ENCODE measurements around the gene ARHGAP4.

ARHGAP4 gene

DNA sequence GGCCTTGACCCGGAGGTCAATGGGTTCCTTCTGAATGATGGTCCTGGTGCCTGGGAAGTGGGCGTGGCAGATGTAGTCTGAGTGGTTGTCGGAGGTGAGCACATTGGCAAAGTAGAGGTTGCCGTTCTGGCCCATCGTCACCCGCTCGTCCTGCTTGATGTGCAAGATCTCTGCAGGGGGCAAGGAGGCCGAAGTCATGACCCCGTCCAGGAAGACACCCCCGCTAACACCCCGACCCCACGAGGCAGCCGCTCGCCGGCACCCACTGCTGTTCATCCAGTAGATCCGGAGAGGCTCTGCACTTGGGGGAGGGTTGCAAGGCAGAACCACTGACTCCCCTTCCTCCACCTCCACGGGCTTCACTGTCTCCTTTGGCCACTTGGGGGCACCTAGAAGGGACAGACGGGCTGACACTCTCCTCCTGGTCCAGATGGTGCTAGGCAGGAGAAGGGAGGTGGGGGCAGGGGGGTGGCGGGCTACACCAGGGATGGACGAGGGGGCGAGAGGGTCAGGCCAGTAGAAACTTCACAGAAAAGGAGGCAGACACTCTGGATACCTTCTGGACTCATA lies 55.2 kb downstream of the ARHGAP4 start:
- Mint-ChIP-seq H3K27ac (no peak overlapping the region), H3K36me3 (ENCODE audit: low read depth) (no peaks in the 10 kb centered on the region), H3K4me1 (ENCODE audit: low read depth) (no peaks in the 10 kb centered on the region), H3K9me3 (no peaks in the 10 kb centered on the region), H3K27me3 (no peaks in the 10 kb centered on the region), H3K4me3 (no peak overlapping the region)

DNA sequence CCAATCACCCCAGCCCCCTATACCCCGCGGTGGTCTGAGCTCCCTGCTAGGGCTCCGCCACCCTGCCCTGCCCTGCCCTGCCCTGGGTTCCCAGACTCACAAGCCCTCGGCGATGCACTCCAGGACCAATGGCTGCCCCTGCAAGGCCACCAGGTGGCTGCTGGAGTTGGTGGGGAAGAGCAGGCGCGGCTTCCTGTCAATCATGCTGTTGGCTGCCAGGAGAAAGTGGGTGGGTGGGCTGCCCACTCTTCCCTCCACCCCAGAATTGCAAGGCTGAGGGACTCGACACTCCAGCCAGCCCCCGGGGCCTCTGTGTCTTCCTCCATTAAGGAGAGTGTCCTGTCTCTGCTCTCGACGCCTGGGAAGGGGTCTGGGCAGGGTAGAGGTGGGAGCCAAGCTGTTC lies 55.8 kb downstream of the ARHGAP4 start:
- no peak overlapping the region for H3K27ac Mint-ChIP-seq
- no peaks in the 10 kb centered on the region for H3K36me3 Mint-ChIP-seq (ENCODE audit: low read depth)
- no peaks in the 10 kb centered on the region for H3K4me1 Mint-ChIP-seq (ENCODE audit: low read depth)
- H3K4me3 Mint-ChIP-seq, result no peak overlapping the region
- no peaks in the 10 kb centered on the region for H3K9me3 Mint-ChIP-seq
- H3K27me3 Mint-ChIP-seq, result no peaks in the 10 kb centered on the region

DNA sequence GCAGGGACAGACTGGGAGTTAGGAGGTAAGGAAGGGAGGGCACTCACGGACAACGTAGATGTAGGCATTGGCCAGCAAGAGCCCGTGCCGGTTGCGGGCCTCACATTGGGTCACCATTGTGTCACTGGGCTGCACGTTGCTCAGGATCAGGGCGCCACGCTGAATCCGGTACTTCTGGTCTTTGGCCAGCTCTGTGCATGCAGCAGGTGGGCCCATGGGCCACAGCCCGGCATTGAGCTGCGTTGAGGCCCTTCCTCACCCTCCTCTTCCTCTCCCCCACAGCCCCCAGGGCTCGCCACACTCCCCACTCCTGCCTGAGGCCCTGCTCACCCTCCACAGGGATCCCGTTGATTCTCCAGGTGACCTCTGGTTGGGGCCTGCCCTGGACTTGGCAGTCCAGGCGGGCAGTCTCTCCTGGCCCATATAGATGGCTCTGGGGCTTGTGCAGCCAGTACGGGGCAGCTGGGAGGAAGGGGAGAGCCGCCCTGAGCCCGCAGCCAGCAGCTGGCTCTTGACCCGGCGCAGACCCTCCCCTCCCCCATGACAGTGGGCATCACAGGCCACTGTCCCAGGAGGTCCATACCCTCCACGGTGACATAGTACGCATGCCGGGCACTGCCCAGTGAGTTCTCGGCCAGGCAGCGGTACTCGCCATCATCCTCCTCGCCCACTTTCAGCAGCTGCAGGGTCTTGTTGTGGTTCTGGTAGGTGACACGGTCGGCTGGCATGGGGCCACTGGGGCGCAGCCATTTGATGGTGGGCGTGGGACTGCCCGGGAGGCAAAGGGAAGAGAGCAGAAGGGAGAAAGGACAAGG lies 56.4 kb downstream of the ARHGAP4 start:
- Mint-ChIP-seq H3K9me3 (no peaks in the 10 kb centered on the region), H3K27me3 (no peaks in the 10 kb centered on the region), H3K4me3 (no peak overlapping the region), H3K36me3 (ENCODE audit: low read depth) (no peaks in the 10 kb centered on the region), H3K27ac (no peak overlapping the region), H3K4me1 (ENCODE audit: low read depth) (no peaks in the 10 kb centered on the region)

DNA sequence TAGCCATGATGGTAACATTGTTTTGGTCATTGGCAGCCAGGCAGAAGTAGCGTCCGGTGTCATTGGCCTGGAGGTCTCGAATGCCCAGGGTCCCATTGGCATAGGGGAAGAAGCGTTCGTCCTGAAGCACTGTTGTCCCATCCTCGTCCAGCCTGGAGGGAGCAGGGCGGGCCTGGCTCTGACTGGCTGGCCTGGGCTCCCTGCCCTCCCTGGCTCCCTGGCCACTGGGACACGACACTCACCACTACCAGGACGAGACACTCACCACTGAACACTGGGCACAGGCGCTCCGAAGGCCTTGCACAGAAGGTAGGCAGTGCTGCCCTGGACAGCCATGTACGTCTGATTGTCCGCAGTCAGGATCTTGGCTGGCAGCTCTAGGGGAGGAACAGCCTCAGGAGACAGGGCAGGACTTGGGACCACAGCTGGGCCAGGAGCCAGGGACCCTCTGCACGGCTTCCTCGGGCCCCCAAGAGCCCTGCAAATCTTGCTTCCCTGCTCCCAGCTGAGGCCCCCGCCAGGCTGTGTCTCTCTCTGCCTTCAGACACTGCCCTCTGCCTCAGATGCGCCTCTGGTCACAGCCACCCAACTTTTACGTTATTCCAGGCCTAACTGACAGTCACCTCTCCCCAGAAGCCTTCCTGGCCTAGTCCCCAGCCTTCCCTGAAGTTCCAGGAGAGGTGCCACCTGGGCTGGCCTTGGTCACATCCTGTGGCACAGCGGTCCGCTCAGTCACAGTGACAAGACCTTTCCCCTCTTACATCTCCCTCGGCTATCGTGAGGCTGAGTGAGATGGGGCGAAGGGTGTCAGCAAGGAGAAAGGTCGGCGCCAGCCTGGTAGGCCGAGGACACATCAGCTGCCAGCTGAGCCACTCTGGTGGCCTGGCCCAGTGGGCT lies 57.2 kb downstream of the ARHGAP4 start:
- no peaks in the 10 kb centered on the region for H3K4me1 Mint-ChIP-seq (ENCODE audit: low read depth)

DNA sequence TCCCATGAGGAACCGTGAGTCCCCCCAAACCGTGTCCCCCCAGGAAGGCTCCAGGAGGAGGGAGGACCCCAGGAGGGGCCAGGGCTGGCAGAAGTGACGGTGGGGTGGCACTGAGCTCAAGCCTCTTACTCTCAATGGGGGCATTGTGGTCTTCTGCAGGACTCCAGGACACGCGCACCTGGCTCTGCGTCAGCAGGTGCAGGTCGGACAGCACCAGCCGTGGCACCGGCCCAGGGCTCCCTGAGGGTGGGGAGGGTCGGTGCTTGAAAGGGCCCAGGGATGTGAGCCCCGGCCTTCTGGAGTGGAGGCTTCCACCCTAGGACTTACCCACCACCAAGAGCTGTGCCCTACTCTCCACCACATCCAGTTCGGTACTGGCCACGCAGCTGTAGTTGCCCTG lies 58.4 kb downstream of the ARHGAP4 start:
- H3K27me3 Mint-ChIP-seq, result no peaks in the 10 kb centered on the region
- H3K36me3 Mint-ChIP-seq (ENCODE audit: low read depth), result no peaks in the 10 kb centered on the region
- H3K4me3 Mint-ChIP-seq, result no peak overlapping the region
- no peak overlapping the region for H3K27ac Mint-ChIP-seq
- no peaks in the 10 kb centered on the region for H3K9me3 Mint-ChIP-seq
- H3K4me1 Mint-ChIP-seq (ENCODE audit: low read depth), result no peaks in the 10 kb centered on the region

More for the DNA sequence above, 57.2 kb downstream of the ARHGAP4 start:
- H3K27me3 Mint-ChIP-seq, result no peaks in the 10 kb centered on the region
- H3K4me3 Mint-ChIP-seq, result no peak overlapping the region
- no peaks in the 10 kb centered on the region for H3K9me3 Mint-ChIP-seq
- H3K36me3 Mint-ChIP-seq (ENCODE audit: low read depth), result no peaks in the 10 kb centered on the region
- no peak overlapping the region for H3K27ac Mint-ChIP-seq

DNA sequence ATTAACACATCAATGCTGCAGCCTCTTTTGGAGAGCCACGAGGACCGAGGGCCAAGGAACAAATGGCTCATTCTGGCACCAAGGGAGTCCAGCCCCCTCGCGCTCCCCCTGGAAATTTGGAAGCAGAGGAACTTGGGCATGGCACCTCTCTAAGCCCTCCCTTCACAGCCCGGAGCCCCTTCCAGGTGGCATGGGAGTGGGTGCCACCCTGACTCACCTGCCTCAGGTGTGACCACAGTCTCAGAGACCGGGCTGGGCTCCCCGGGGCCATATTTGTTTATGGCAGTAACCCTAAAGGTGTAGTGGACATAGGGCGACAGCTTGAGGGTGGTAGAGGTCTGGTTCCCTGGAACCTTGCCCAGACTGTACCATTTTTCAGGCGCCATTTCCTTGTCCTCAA lies 58.9 kb downstream of the ARHGAP4 start:
- H3K36me3 Mint-ChIP-seq (ENCODE audit: low read depth), result no peaks in the 10 kb centered on the region

DNA sequence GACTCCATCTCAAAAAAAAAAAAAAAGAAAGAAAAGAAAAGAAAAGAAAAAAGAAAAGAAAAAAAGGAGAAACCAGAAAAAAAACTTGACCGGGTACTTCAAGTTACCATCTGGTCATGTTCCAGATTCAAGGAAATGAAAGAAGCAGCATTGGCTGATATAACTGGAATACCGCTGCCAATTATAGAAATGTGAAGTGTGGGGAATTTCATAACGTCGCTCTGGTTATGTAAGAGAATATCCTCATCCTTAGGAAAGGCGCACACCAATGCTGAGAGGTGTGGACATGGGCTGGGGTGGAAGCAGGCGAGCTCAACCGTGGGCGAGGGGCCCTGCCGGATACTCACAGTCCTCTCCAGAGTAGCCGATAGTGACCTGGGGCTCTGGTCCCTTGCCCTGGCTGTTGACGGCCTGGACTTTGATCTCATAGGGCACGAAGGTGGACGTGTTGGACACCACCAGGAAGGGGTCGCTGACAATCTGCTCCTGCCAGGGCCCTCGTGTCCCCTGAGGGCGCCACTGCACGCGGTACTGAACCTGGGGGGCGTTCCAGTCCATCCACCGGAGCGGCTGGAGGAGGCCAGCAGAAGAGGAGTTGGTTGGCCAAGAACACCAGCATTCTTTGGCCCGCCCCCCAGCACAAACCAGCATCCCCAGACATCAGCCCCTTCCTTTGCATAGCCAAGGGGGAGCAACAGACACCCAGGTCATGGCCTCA lies 59.6 kb downstream of the ARHGAP4 start:
- H3K36me3 Mint-ChIP-seq (ENCODE audit: low read depth), result no peaks in the 10 kb centered on the region
- no peak overlapping the region for H3K4me3 Mint-ChIP-seq
- no peak overlapping the region for H3K27ac Mint-ChIP-seq
- no peaks in the 10 kb centered on the region for H3K9me3 Mint-ChIP-seq
- H3K4me1 Mint-ChIP-seq (ENCODE audit: low read depth), result no peaks in the 10 kb centered on the region
- no peaks in the 10 kb centered on the region for H3K27me3 Mint-ChIP-seq

More for the DNA sequence above, 58.9 kb downstream of the ARHGAP4 start:
- Mint-ChIP-seq H3K9me3 (no peaks in the 10 kb centered on the region), H3K27me3 (no peaks in the 10 kb centered on the region), H3K4me3 (no peak overlapping the region), H3K27ac (no peak overlapping the region), H3K4me1 (ENCODE audit: low read depth) (no peaks in the 10 kb centered on the region)

DNA sequence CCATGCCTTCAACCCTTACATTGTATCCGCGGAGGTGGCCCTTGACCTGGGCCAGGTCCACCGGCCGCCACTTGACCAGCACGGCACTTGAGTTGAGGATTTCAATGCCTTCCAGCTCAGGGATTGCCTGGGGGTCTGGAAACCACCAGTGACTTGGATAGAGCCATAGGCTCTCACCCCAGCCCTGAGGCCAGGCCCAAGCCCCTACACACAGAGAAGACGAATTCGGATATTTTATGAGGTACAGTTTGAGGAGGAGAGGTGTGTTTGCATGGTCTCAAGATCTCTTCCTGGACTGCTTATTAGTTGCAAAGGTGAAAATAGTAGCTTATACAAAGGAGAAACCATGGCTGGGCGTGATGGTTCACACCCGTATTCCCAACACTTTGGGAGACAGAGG lies 60.4 kb downstream of the ARHGAP4 start:
- Mint-ChIP-seq H3K4me1 (ENCODE audit: low read depth) (no peaks in the 10 kb centered on the region), H3K27ac (no peak overlapping the region), H3K36me3 (ENCODE audit: low read depth) (no peaks in the 10 kb centered on the region)

DNA sequence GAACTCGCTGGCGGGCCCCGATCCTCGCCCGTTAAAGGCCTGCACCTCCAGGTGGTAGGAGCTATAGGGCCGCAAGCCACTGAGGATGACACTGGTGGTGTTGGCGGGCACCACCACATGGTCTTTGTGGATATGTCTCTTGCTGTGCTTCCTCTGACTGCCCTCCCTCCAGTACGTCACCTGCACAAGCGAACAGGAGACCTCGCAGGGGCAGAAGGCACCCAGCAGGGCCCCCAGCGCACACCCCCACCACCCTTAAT lies 60.8 kb downstream of the ARHGAP4 start:
- no peaks in the 10 kb centered on the region for H3K36me3 Mint-ChIP-seq (ENCODE audit: low read depth)
- no peak overlapping the region for H3K4me3 Mint-ChIP-seq
- no peaks in the 10 kb centered on the region for H3K27me3 Mint-ChIP-seq
- no peaks in the 10 kb centered on the region for H3K4me1 Mint-ChIP-seq (ENCODE audit: low read depth)
- H3K27ac Mint-ChIP-seq, result no peak overlapping the region
- no peaks in the 10 kb centered on the region for H3K9me3 Mint-ChIP-seq

More for the DNA sequence above, 60.4 kb downstream of the ARHGAP4 start:
- Mint-ChIP-seq H3K4me3 (no peak overlapping the region), H3K27me3 (no peaks in the 10 kb centered on the region), H3K9me3 (no peaks in the 10 kb centered on the region)

DNA sequence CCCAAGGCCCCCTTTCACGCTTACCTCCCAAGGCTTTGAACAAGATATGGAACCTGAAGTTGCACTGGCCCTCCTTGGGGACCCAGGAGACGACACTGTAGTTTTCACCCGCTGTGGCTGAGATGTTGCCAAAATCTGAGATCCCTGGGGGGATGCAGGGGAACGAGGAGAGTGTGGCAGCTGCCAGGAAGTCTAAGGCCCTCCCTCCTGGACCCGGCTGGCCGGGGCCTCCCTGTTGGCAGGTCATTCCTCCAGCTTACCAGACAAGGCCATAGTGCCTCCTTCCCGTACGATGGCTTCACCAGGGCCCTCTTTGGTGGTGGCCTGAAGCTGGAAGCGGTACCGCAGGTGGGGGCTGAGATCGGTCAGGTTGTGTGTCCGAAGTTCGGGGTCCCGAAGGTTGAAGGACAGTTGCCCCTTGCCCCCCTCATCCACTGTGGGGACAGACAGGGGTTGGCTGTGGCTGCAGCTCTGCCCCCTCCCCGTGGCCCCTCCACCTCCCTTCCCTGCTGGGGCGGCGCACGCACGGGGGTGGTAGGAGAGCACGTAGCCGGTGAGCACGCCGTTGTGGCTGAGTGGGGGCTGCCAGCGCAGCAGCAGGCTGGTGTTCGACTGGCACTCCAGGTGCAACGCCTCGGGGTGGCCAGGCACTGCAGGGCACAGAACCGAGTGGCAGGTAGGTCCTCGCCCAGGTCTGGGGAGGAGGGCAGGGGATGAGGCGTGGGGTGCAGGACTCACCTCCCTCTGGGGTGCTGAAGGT lies 61.3 kb downstream of the ARHGAP4 start:
- H3K36me3 Mint-ChIP-seq (ENCODE audit: low read depth), result no peaks in the 10 kb centered on the region
- no peak overlapping the region for H3K4me3 Mint-ChIP-seq
- no peak overlapping the region for H3K27ac Mint-ChIP-seq
- H3K4me1 Mint-ChIP-seq (ENCODE audit: low read depth), result no peaks in the 10 kb centered on the region
- H3K27me3 Mint-ChIP-seq, result no peaks in the 10 kb centered on the region
- no peaks in the 10 kb centered on the region for H3K9me3 Mint-ChIP-seq

DNA sequence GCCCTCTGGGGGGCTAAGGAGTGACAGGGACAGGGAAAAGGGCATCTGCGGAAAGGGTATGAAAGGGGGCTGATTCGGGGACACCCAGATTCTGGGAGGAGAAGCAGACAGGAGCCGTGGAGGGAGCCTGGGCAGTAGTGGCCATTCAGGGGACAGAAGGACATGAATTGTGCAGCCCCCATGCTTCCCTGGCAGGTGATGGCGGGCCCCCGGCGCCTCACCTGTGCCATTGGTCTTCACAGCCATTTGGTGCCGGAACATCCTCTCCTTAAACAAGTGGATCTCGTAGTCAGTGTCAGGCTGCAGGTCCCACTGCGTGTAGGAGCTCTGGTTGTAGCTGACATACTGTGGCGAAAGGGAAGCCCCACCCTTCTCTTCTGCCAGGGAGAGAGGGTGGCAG lies 62.0 kb downstream of the ARHGAP4 start:
- no peaks in the 10 kb centered on the region for H3K4me1 Mint-ChIP-seq (ENCODE audit: low read depth)
- H3K27me3 Mint-ChIP-seq, result no peaks in the 10 kb centered on the region

DNA sequence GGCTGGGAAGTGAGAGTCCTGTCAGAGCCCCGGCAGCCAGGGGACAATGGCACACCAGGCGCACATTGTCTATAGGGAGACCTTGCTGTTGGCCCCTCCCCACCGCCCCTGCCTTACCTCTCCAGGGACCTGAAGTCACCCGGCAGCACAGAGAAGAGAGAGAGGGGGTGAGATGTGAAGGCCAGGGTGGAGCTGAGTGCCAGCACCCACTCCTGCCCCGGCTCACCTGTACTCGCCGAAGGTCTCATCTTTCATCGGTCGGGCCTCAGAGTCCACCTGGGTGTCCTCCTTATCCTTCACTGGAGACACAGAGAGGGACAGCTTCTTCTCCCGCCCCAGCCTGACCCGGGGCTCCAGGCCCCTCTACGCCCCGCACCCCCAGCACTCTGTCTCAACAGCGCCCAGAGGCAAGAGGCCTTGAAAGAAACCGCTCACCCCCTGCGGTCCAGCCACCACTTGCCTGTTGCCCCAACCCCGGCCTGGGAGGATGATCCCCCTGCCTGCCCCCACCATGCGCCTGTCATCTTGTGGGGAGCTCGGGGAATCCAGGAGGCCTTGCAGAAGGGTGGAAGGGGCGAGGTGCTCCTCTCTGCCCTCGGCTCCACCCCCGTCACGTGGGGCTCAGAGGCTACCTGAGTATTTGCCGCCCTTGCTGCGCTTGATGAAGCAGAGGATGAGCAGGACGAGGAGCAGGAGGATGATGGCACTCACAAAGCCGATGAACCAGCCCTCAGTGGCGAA lies 62.6 kb downstream of the ARHGAP4 start:
- Mint-ChIP-seq H3K27me3 (no peaks in the 10 kb centered on the region), H3K27ac (no peak overlapping the region), H3K4me1 (ENCODE audit: low read depth) (no peaks in the 10 kb centered on the region), H3K9me3 (no peaks in the 10 kb centered on the region), H3K36me3 (ENCODE audit: low read depth) (no peaks in the 10 kb centered on the region), H3K4me3 (no peak overlapping the region)

More for the DNA sequence above, 62.0 kb downstream of the ARHGAP4 start:
- no peaks in the 10 kb centered on the region for H3K36me3 Mint-ChIP-seq (ENCODE audit: low read depth)
- no peaks in the 10 kb centered on the region for H3K9me3 Mint-ChIP-seq
- no peak overlapping the region for H3K4me3 Mint-ChIP-seq
- H3K27ac Mint-ChIP-seq, result no peak overlapping the region

DNA sequence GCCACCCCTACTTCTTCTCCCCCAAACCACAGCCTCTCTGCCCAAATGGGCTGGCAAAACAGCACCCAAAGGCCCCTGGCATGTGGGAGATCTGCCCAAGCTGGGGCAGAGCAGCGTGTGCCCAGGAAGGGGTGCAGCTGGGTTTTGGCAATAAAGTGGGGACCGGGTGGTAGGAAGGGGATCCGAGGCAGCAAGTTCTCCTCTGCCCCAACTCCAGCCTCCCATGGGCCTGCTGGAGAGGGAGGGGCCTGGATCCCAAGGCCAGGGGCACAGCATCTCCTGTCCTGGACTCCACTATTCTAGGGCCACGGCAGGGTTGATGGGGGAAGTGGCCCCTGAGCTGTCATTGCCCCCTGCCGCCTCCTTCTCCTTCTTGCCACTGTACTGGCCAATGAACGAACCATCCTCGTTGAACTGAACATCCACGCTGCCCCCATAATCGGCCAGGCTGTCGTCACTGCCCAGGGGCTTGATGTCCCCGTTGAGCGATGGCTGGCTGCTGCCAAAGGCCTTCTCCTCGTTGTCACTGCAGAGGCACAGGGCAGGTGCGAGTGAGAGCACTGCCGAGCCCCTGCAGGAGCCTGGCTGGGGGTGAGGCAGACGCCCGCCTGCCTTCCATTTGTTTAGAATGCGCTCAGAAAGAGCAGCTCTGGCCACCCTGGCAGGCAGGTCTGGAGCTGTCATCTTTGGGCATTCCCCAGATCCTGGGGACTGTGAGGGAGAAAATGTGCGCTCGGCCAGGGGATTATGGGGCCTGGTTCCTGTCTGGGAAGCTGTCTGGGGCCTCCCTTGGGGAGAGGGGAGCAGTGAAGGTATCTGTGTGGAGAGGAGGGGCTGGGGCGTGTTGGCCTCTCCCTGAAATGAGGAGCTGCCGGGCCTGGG lies 63.5 kb downstream of the ARHGAP4 start:
- Mint-ChIP-seq H3K4me3 (no peak overlapping the region), H3K27me3 (no peaks in the 10 kb centered on the region), H3K27ac (no peak overlapping the region), H3K4me1 (ENCODE audit: low read depth) (no peaks in the 10 kb centered on the region), H3K9me3 (no peaks in the 10 kb centered on the region), H3K36me3 (ENCODE audit: low read depth) (no peaks in the 10 kb centered on the region)

All from stimulated activated naive CD8-positive, alpha-beta T cell treated with anti-CD3 and anti-CD28 coated beads, Interleukin-15, Interleukin-2, amounts not matched to agents 100 ng/mL and 50 ng/mL, for 24 hours (primary cell).